HCT116 (cell line): Measurements from ENCODE around the gene ZNF445.

Source experiments
- POLR2AphosphoS5 ChIP-seq: IDR thresholded peaks from 2 replicates; pipeline ENCODE4 v1.6.1; 2011; ENCODE audit warnings: mild to moderate bottlenecking, low read depth, low read length, moderate library complexity
- SRF ChIP-seq: IDR thresholded peaks from 2 replicates; pipeline ENCODE4 v1.6.1; 2012; ENCODE audit warnings: low read depth
- ZFX ChIP-seq: fragments of 450-650 bp; IDR thresholded peaks from 2 replicates; pipeline ENCODE4 v1.6.1; 2017
- TF ChIP-seq, protein P1 (sequence below), 3 experiments: fragments of 200-600 bp in 1 of 3; sonication (generic) in 1 of 3; IDR thresholded peaks in 2 of 3; conservative IDR thresholded peaks in 1 of 3; 2 replicates each; pipeline ENCODE4 v1.5.1; 2012 to 2017; ENCODE audit warnings: low read depth in 2 of 3, low read length in 2 of 3, antibody characterized with exemption in 1 of 3, borderline replicate concordance in 1 of 3, control low read depth in 1 of 3, mild to moderate bottlenecking in 1 of 3, mixed read lengths in 1 of 3, mixed run types in 1 of 3, moderate library complexity in 1 of 3; ENCODE audit not compliant: insufficient read depth in 1 of 3

- TF ChIP-seq SRF (no peak), POLR2AphosphoS5 (no peak), ZFX (no peak)
- TF ChIP-seq, protein P1, sequence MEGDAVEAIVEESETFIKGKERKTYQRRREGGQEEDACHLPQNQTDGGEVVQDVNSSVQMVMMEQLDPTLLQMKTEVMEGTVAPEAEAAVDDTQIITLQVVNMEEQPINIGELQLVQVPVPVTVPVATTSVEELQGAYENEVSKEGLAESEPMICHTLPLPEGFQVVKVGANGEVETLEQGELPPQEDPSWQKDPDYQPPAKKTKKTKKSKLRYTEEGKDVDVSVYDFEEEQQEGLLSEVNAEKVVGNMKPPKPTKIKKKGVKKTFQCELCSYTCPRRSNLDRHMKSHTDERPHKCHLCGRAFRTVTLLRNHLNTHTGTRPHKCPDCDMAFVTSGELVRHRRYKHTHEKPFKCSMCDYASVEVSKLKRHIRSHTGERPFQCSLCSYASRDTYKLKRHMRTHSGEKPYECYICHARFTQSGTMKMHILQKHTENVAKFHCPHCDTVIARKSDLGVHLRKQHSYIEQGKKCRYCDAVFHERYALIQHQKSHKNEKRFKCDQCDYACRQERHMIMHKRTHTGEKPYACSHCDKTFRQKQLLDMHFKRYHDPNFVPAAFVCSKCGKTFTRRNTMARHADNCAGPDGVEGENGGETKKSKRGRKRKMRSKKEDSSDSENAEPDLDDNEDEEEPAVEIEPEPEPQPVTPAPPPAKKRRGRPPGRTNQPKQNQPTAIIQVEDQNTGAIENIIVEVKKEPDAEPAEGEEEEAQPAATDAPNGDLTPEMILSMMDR (IDR thresholded peaks at IDR 0.05 in 2 of 3, conservative IDR thresholded peaks at IDR 0.05 in 1 of 3; ENCODE audit: borderline replicate concordance in 1 of 3, insufficient read depth in 1 of 3, low read depth in 2 of 3, low read length in 2 of 3): no peak
These were observed 23.2 kb downstream of the ZNF445 start for GRCh38 chr3:44454258-44454657.
